ENCODE results near the gene FCHSD2. TPM values are rescaled to one million over a fixed set of nuclear protein-coding genes. Genes with fewer than 3 reads are reported as not detected.

The FCHSD2 gene
- total RNA-seq, 1 donor from 2014 or later: 69.5 TPM

- peaks cover 7% of the 10 kb centered on the region for H3K9me3 Mint-ChIP-seq (ENCODE audit: low read depth)
- DNase-seq (ENCODE audit: low spot score): no peak
- no peak overlapping the region for H3K4me3 Mint-ChIP-seq (ENCODE audit: unreplicated experiment)
- no peak for TF ChIP-seq CTCF (IDR thresholded peaks at IDR 0.05)
- no peak overlapping the region for H3K27ac Mint-ChIP-seq (ENCODE audit: unreplicated experiment)
- H3K4me1 Mint-ChIP-seq (ENCODE audit: low read depth): peaks cover 56% of the 10 kb centered on the region
- no peaks in the 10 kb centered on the region for H3K27me3 Mint-ChIP-seq (ENCODE audit: low read depth)
- peaks cover 7% of the 10 kb centered on the region for H3K36me3 Mint-ChIP-seq (ENCODE audit: low read depth)
Measured at GRCh38 chr11:72972496-72973128, 169.5 kb downstream of the FCHSD2 start.

- Mint-ChIP-seq H3K4me3 (ENCODE audit: unreplicated experiment) (no peak overlapping the region), H3K36me3 (ENCODE audit: low read depth) (peaks cover 6% of the 10 kb centered on the region), H3K27me3 (ENCODE audit: low read depth) (no peaks in the 10 kb centered on the region), H3K9me3 (ENCODE audit: low read depth) (peaks cover 4% of the 10 kb centered on the region), H3K27ac (ENCODE audit: unreplicated experiment) (no peak overlapping the region), H3K4me1 (ENCODE audit: low read depth) (peaks cover 54% of the 10 kb centered on the region)
- no peak for TF ChIP-seq CTCF (IDR thresholded peaks at IDR 0.05)
- DNase-seq (ENCODE audit: low spot score): no peak
Measured at GRCh38 chr11:72971192-72971967, 170.7 kb downstream of the FCHSD2 start.

GRCh38 chr11:72970557-72971118 lies 171.5 kb downstream of the FCHSD2 start:
- Mint-ChIP-seq H3K36me3 (ENCODE audit: low read depth) (peaks cover 9% of the 10 kb centered on the region), H3K4me3 (ENCODE audit: unreplicated experiment) (no peak overlapping the region), H3K9me3 (ENCODE audit: low read depth) (peaks cover 3% of the 10 kb centered on the region), H3K27me3 (ENCODE audit: low read depth) (no peaks in the 10 kb centered on the region), H3K27ac (ENCODE audit: unreplicated experiment) (peak overlapping the region; percentile 87), H3K4me1 (ENCODE audit: low read depth) (peaks cover 47% of the 10 kb centered on the region)
- no peak for TF ChIP-seq CTCF (IDR thresholded peaks at IDR 0.05)
- DNase-seq (ENCODE audit: low spot score): no peak

GRCh38 chr11:72969894-72970335 lies 172.2 kb downstream of the FCHSD2 start:
- no peak for DNase-seq (ENCODE audit: low spot score)
- no peak overlapping the region for H3K4me3 Mint-ChIP-seq (ENCODE audit: unreplicated experiment)
- no peaks in the 10 kb centered on the region for H3K9me3 Mint-ChIP-seq (ENCODE audit: low read depth)
- H3K27ac Mint-ChIP-seq (ENCODE audit: unreplicated experiment): peak overlapping the region; percentile 87
- peaks cover 7% of the 10 kb centered on the region for H3K36me3 Mint-ChIP-seq (ENCODE audit: low read depth)
- no peaks in the 10 kb centered on the region for H3K27me3 Mint-ChIP-seq (ENCODE audit: low read depth)
- TF ChIP-seq CTCF (IDR thresholded peaks at IDR 0.05): no peak
- H3K4me1 Mint-ChIP-seq (ENCODE audit: low read depth): peaks cover 41% of the 10 kb centered on the region

- no peak for TF ChIP-seq CTCF (IDR thresholded peaks at IDR 0.05)
- H3K4me1 Mint-ChIP-seq (ENCODE audit: low read depth): peaks cover 33% of the 10 kb centered on the region
- no peak overlapping the region for H3K27ac Mint-ChIP-seq (ENCODE audit: unreplicated experiment)
- DNase-seq (ENCODE audit: low spot score): no peak
- no peak overlapping the region for H3K4me3 Mint-ChIP-seq (ENCODE audit: unreplicated experiment)
- H3K9me3 Mint-ChIP-seq (ENCODE audit: low read depth): no peaks in the 10 kb centered on the region
- H3K36me3 Mint-ChIP-seq (ENCODE audit: low read depth): peaks cover 11% of the 10 kb centered on the region
- H3K27me3 Mint-ChIP-seq (ENCODE audit: low read depth): no peaks in the 10 kb centered on the region
Measured at GRCh38 chr11:72968390-72968789, 173.7 kb downstream of the FCHSD2 start.
